Liver (tissue), 9 donors: ENCODE results near the gene RBM33. TPM values are rescaled to one million over a fixed set of nuclear protein-coding genes. Genes with fewer than 3 reads are reported as not detected.

ENCODE experiments used
- DNase-seq: peaks from one replicate; pipeline ENCODE4 v3.0.0-alpha.2; 2017; ENCODE audit warnings: low spot score
- H3K27ac ChIP-seq, 2 donors: one replicate each; pipeline ENCODE4 v1.7.0; 2013; ENCODE audit warnings: inconsistent platforms in 2 of 2, low read length in 2 of 2, control low read depth in 1 of 2, low read depth in 1 of 2, mild to moderate bottlenecking in 1 of 2
- H3K27me3 ChIP-seq, 4 donors: one replicate each; pipeline versions ENCODE4 v1.6.1 to v1.7.0; 2013; ENCODE audit warnings: low read length in 3 of 4, inconsistent platforms in 1 of 4, mild to moderate bottlenecking in 1 of 4, moderate library complexity in 1 of 4; ENCODE audit not compliant: control insufficient read depth in 4 of 4, insufficient read depth in 4 of 4
- H3K36me3 ChIP-seq, 4 donors: one replicate each; pipeline versions ENCODE4 v1.6.1 to v1.7.0; 2013; ENCODE audit warnings: low read length in 3 of 4, mild to moderate bottlenecking in 3 of 4, low read depth in 1 of 4, moderate library complexity in 1 of 4; ENCODE audit not compliant: control insufficient read depth in 4 of 4, insufficient read depth in 3 of 4
- H3K4me1 ChIP-seq, 4 donors: one replicate each; pipeline versions ENCODE4 v1.6.1 to v1.7.0; 2013; ENCODE audit warnings: low read length in 3 of 4, mild to moderate bottlenecking in 3 of 4, moderate library complexity in 1 of 4; ENCODE audit not compliant: control insufficient read depth in 4 of 4, insufficient read depth in 4 of 4
- H3K4me3 ChIP-seq, 3 donors: one replicate each; pipeline versions ENCODE4 v1.6.1 to v1.7.0; 2013; ENCODE audit warnings: low read length in 3 of 3, control low read depth in 1 of 3, low read depth in 1 of 3, mild to moderate bottlenecking in 1 of 3
- H3K9ac ChIP-seq, 2 donors: one replicate each; pipeline ENCODE4 v1.7.0; 2013; ENCODE audit warnings: low read length in 2 of 2, mild to moderate bottlenecking in 2 of 2, moderate library complexity in 2 of 2, control low read depth in 1 of 2, low read depth in 1 of 2
- H3K9me3 ChIP-seq, 4 donors: one replicate each; pipeline versions ENCODE4 v1.6.1 to v1.7.0; 2013; ENCODE audit warnings: low read length in 3 of 4; ENCODE audit not compliant: control insufficient read depth in 4 of 4
- EGR1 ChIP-seq, 2 donors: IDR thresholded peaks; 2 replicates each; pipeline ENCODE4 v1.6.1; 2016 to 2018; ENCODE audit warnings: antibody characterized with exemption in 2 of 2, low read depth in 2 of 2
- FOXA1 ChIP-seq: IDR thresholded peaks from 2 replicates; pipeline ENCODE4 v1.6.1; 2016; ENCODE audit warnings: antibody characterized with exemption
- FOXA2 ChIP-seq: IDR thresholded peaks from 2 replicates; pipeline ENCODE4 v1.6.1; 2016; ENCODE audit warnings: antibody characterized with exemption
- GABPA ChIP-seq, 2 donors: IDR thresholded peaks in 1 of 2; conservative IDR thresholded peaks in 1 of 2; 2 replicates each; pipeline ENCODE4 v1.6.1; 2016; ENCODE audit warnings: antibody characterized with exemption in 2 of 2, mild to moderate bottlenecking in 1 of 2, moderate library complexity in 1 of 2
- HNF4A ChIP-seq, 2 donors: conservative IDR thresholded peaks; 2 replicates each; pipeline ENCODE4 v1.6.1; 2016; ENCODE audit warnings: antibody characterized with exemption in 2 of 2, mild to moderate bottlenecking in 2 of 2
- HNF4G ChIP-seq: IDR thresholded peaks from 2 replicates; pipeline ENCODE4 v1.6.1; 2016; ENCODE audit warnings: antibody characterized with exemption
- JUND ChIP-seq, 2 donors: IDR thresholded peaks; 2 replicates each; pipeline ENCODE4 v1.6.1; 2016; ENCODE audit warnings: antibody characterized with exemption in 2 of 2
- NR2F2 ChIP-seq: IDR thresholded peaks from 2 replicates; pipeline ENCODE4 v1.6.1; 2016; ENCODE audit warnings: antibody characterized with exemption
- RAD21 ChIP-seq, 2 donors: IDR thresholded peaks; 2 replicates each; pipeline ENCODE4 v1.6.1; 2016; ENCODE audit warnings: antibody characterized with exemption in 2 of 2, mild to moderate bottlenecking in 2 of 2
- RXRA ChIP-seq, 2 donors: IDR thresholded peaks; 2 replicates each; pipeline ENCODE4 v1.6.1; 2017 to 2018; ENCODE audit warnings: antibody characterized with exemption in 2 of 2, mild to moderate bottlenecking in 1 of 2
- SP1 ChIP-seq: IDR thresholded peaks from 2 replicates; pipeline ENCODE4 v1.6.1; 2018; ENCODE audit warnings: antibody characterized with exemption, mild to moderate bottlenecking
- TAF1 ChIP-seq: conservative IDR thresholded peaks from 2 replicates; pipeline ENCODE4 v1.6.1; 2016; ENCODE audit warnings: antibody characterized with exemption, mild to moderate bottlenecking
- YY1 ChIP-seq: IDR thresholded peaks from 2 replicates; pipeline ENCODE4 v1.6.1; 2016; ENCODE audit warnings: antibody characterized with exemption, mild to moderate bottlenecking
- WGBS: extraction: QIAGEN DNeasy Blood & Tissue Kit; methylation state at CpG from one replicate; pipeline ENCODE4 v1.1.7; 2013; 5-methylcytosine and 5-hydroxymethylcytosine counted together
- polyA plus RNA-seq, 2 donors: library from polyadenylated mRNA; stranded (reverse) in 1 of 2; unstranded in 1 of 2; fragments of 200-250 nt in 1 of 2; fragments of >200 nt in 1 of 2; fragmentation: Nextera tagmentation in 1 of 2; extraction: Ambion mirVana in 1 of 2; gene quantifications; one replicate each; pipeline versions ENCODE4 v1.2.1 to v1.2.3, GENCODE V29; 2013 to 2015
- total RNA-seq, 2 donors: library from RNA; depleted of rRNA; stranded (reverse); fragments of >200 nt; gene quantifications; one replicate each; pipeline ENCODE4 v1.2.3, GENCODE V29; 2014
- TF ChIP-seq, protein P1 (sequence below): IDR thresholded peaks from 2 replicates; pipeline ENCODE4 v1.6.1; 2016; ENCODE audit warnings: antibody characterized with exemption
- TF ChIP-seq, protein P2 (sequence below): IDR thresholded peaks from 2 replicates; pipeline ENCODE4 v1.6.1; 2016; ENCODE audit warnings: antibody characterized with exemption
- TF ChIP-seq, protein P3 (sequence below): IDR thresholded peaks from 2 replicates; pipeline ENCODE4 v1.6.1; 2016; ENCODE audit warnings: antibody characterized with exemption, mild to moderate bottlenecking
- TF ChIP-seq, protein P4 (sequence below): fragments of 150-350 bp; IDR thresholded peaks from 2 replicates; pipeline ENCODE4 v1.5.1; 2017; ENCODE audit warnings: improper control_type of control experiment, low read depth, low read length; ENCODE audit not compliant: missing input control
- TF ChIP-seq, protein P5 (sequence below): IDR thresholded peaks from 2 replicates; pipeline ENCODE4 v1.6.1; 2016; ENCODE audit warnings: antibody characterized with exemption
- donor health status: healthy.
- donor health status: healthy.
- donor health status: healthy.
- donor health status: healthy.
- donor health status: healthy.

Gene RBM33
- total and polyA plus RNA-seq, 4 donors, result 7.8 to 48.9 (median 28.2) TPM

DNA sequence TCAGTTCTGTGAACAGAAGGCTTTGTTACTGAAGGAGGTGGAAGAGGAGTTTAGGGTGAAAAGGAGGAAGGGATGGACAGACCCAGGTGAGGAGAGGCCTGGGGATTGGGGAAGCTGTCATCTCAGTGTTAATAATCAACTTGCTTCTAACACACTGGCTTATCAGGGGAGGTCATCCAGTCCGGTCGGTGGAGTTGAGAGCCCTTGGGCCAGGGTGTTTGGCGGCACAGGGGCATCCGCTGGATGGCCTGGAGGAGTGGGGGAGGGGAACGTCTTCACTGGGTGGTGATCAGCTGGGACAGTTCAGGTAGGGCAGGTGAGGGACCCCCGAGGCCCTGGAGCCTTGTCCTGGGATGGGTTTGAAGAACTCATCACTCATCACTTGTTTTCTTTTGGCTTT lies 133.9 kb downstream of the RBM33 start:
- no peaks in the 10 kb centered on the region for H3K27me3 ChIP-seq
- peaks cover 10 to 67% (median 23%) of the 10 kb centered on the region in 4 donors for H3K36me3 ChIP-seq
- H3K4me3 ChIP-seq, result no peak overlapping the region
- H3K9ac ChIP-seq, result no peak overlapping the region
- DNase-seq, result no peak
- no peak overlapping the region for H3K27ac ChIP-seq
- 58% methylated on average over 6 of the region's 6 CpGs for WGBS
- no peaks in the 10 kb centered on the region for H3K9me3 ChIP-seq
- TF ChIP-seq SP1 (no peak), GABPA (IDR thresholded peaks at IDR 0.05 in 1 of 2, conservative IDR thresholded peaks at IDR 0.05 in 1 of 2) (no peak), HNF4G (no peak), YY1 (no peak), EGR1 (IDR thresholded peaks at IDR 0.05; ENCODE audit: low read depth in 2 of 2) (no peak), HNF4A (conservative IDR thresholded peaks at IDR 0.05) (no peak), RAD21 (IDR thresholded peaks at IDR 0.05) (no peak), FOXA2 (no peak), JUND (IDR thresholded peaks at IDR 0.05) (no peak), FOXA1 (no peak), TAF1 (no peak), RXRA (IDR thresholded peaks at IDR 0.05) (no peak), NR2F2 (no peak)
- TF ChIP-seq, protein P1, sequence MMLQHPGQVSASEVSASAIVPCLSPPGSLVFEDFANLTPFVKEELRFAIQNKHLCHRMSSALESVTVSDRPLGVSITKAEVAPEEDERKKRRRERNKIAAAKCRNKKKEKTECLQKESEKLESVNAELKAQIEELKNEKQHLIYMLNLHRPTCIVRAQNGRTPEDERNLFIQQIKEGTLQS, result no peak
- TF ChIP-seq, protein P2, sequence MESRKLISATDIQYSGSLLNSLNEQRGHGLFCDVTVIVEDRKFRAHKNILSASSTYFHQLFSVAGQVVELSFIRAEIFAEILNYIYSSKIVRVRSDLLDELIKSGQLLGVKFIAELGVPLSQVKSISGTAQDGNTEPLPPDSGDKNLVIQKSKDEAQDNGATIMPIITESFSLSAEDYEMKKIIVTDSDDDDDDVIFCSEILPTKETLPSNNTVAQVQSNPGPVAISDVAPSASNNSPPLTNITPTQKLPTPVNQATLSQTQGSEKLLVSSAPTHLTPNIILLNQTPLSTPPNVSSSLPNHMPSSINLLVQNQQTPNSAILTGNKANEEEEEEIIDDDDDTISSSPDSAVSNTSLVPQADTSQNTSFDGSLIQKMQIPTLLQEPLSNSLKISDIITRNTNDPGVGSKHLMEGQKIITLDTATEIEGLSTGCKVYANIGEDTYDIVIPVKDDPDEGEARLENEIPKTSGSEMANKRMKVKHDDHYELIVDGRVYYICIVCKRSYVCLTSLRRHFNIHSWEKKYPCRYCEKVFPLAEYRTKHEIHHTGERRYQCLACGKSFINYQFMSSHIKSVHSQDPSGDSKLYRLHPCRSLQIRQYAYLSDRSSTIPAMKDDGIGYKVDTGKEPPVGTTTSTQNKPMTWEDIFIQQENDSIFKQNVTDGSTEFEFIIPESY, result no peak
- TF ChIP-seq, protein P3, sequence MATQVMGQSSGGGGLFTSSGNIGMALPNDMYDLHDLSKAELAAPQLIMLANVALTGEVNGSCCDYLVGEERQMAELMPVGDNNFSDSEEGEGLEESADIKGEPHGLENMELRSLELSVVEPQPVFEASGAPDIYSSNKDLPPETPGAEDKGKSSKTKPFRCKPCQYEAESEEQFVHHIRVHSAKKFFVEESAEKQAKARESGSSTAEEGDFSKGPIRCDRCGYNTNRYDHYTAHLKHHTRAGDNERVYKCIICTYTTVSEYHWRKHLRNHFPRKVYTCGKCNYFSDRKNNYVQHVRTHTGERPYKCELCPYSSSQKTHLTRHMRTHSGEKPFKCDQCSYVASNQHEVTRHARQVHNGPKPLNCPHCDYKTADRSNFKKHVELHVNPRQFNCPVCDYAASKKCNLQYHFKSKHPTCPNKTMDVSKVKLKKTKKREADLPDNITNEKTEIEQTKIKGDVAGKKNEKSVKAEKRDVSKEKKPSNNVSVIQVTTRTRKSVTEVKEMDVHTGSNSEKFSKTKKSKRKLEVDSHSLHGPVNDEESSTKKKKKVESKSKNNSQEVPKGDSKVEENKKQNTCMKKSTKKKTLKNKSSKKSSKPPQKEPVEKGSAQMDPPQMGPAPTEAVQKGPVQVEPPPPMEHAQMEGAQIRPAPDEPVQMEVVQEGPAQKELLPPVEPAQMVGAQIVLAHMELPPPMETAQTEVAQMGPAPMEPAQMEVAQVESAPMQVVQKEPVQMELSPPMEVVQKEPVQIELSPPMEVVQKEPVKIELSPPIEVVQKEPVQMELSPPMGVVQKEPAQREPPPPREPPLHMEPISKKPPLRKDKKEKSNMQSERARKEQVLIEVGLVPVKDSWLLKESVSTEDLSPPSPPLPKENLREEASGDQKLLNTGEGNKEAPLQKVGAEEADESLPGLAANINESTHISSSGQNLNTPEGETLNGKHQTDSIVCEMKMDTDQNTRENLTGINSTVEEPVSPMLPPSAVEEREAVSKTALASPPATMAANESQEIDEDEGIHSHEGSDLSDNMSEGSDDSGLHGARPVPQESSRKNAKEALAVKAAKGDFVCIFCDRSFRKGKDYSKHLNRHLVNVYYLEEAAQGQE, result no peak
- TF ChIP-seq, protein P4, sequence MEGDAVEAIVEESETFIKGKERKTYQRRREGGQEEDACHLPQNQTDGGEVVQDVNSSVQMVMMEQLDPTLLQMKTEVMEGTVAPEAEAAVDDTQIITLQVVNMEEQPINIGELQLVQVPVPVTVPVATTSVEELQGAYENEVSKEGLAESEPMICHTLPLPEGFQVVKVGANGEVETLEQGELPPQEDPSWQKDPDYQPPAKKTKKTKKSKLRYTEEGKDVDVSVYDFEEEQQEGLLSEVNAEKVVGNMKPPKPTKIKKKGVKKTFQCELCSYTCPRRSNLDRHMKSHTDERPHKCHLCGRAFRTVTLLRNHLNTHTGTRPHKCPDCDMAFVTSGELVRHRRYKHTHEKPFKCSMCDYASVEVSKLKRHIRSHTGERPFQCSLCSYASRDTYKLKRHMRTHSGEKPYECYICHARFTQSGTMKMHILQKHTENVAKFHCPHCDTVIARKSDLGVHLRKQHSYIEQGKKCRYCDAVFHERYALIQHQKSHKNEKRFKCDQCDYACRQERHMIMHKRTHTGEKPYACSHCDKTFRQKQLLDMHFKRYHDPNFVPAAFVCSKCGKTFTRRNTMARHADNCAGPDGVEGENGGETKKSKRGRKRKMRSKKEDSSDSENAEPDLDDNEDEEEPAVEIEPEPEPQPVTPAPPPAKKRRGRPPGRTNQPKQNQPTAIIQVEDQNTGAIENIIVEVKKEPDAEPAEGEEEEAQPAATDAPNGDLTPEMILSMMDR, result no peak
- TF ChIP-seq, protein P5, sequence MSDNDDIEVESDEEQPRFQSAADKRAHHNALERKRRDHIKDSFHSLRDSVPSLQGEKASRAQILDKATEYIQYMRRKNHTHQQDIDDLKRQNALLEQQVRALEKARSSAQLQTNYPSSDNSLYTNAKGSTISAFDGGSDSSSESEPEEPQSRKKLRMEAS, result no peak
- no peaks in the 10 kb centered on the region for H3K4me1 ChIP-seq
